Measurements from ENCODE around the gene PACS2.
"Not testable (repeated sequence)": the region's sequence is repeated elsewhere in the genome, so short reads cannot be mapped to it uniquely, and the experiment has no call there.

PACS2 gene

GRCh38 chr14:105357626-105358025 lies 43.1 kb downstream of the PACS2 start:
- Histone ChIP-seq H3K27ac (ENCODE audit: low read length, poor library complexity, severe bottlenecking) (no peak overlapping the region), H4K8ac (ENCODE audit: low read length) (no peak overlapping the region), H3K18ac (ENCODE audit: low read depth in 1 of 2, low read length in 2 of 2) (no peak overlapping the region), H2AFZ (ENCODE audit: low read depth, low read length) (no peak overlapping the region), H4K91ac (ENCODE audit: low read length) (no peak overlapping the region), H3K79me1 (replicated peaks; ENCODE audit: low read length, poor library complexity, severe bottlenecking) (peaks cover 7% of the 10 kb centered on the region), H3K36me3 (ENCODE audit: control insufficient read depth in 1 of 2, insufficient read depth in 2 of 2, low read depth in 1 of 2, low read length in 2 of 2) (peaks cover 27 to 63% of the 10 kb centered on the region in 2 experiments), H3K4me3 (ENCODE audit: insufficient read depth in 1 of 2, low read depth in 1 of 2, low read length in 2 of 2) (no peak overlapping the region), H3K9me3 (ENCODE audit: control insufficient read depth, low read length) (no peaks in the 10 kb centered on the region), H3K4me1 (ENCODE audit: control insufficient read depth, insufficient read depth, low read depth, low read length) (peaks cover 5% of the 10 kb centered on the region), H2BK120ac (ENCODE audit: low read depth, low read length) (no peak overlapping the region), H2BK15ac (ENCODE audit: low read depth, poor library complexity, severe bottlenecking) (no peak overlapping the region), H2BK12ac (ENCODE audit: low read length in 2 of 2) (no peak overlapping the region), H3K14ac (ENCODE audit: low read length in 2 of 2) (no peak overlapping the region), H3K4ac (ENCODE audit: low read depth in 1 of 2, low read length in 2 of 2) (no peak overlapping the region), H2AK5ac (ENCODE audit: low read length, severe bottlenecking) (no peak overlapping the region), H3K4me2 (ENCODE audit: low read length, poor library complexity, severe bottlenecking) (no peak overlapping the region), H3K9ac (ENCODE audit: low read length) (no peak overlapping the region), H3K27me3 (ENCODE audit: control insufficient read depth in 1 of 2, insufficient read depth in 1 of 2, low read length in 2 of 2) (no peaks in the 10 kb centered on the region), H2BK5ac (ENCODE audit: low read depth, low read length, poor library complexity, severe bottlenecking) (no peak overlapping the region), H3K23ac (ENCODE audit: low read length in 2 of 2) (no peak overlapping the region)
- DNase-seq, result no peak
- 98% methylated on average over 17 of the region's 17 CpGs for WGBS

GRCh38 chr14:105358140-105358846 lies 43.7 kb downstream of the PACS2 start:
- H3K4me1 ChIP-seq (ENCODE audit: control insufficient read depth, insufficient read depth, low read depth, low read length), result peaks cover 5% of the 10 kb centered on the region
- no peak overlapping the region for H4K91ac ChIP-seq (ENCODE audit: low read length)
- H3K23ac ChIP-seq (ENCODE audit: low read length in 2 of 2), result no peak overlapping the region
- H4K8ac ChIP-seq (ENCODE audit: low read length), result no peak overlapping the region
- H3K79me1 ChIP-seq (replicated peaks; ENCODE audit: low read length, poor library complexity, severe bottlenecking), result peaks cover 7% of the 10 kb centered on the region
- no peak overlapping the region for H3K4ac ChIP-seq (ENCODE audit: low read depth in 1 of 2, low read length in 2 of 2)
- H3K9ac ChIP-seq (ENCODE audit: low read length), result no peak overlapping the region
- H2BK15ac ChIP-seq (ENCODE audit: low read depth, poor library complexity, severe bottlenecking), result no peak overlapping the region
- no peak for DNase-seq
- WGBS, result 98% methylated on average over 25 of the region's 25 CpGs
- H2BK120ac ChIP-seq (ENCODE audit: low read depth, low read length), result no peak overlapping the region
- H2BK5ac ChIP-seq (ENCODE audit: low read depth, low read length, poor library complexity, severe bottlenecking), result no peak overlapping the region
- H3K9me3 ChIP-seq (ENCODE audit: control insufficient read depth, low read length), result no peaks in the 10 kb centered on the region
- H3K4me2 ChIP-seq (ENCODE audit: low read length, poor library complexity, severe bottlenecking), result no peak overlapping the region
- H2BK12ac ChIP-seq (ENCODE audit: low read length in 2 of 2), result no peak overlapping the region
- no peak overlapping the region for H3K27ac ChIP-seq (ENCODE audit: low read length, poor library complexity, severe bottlenecking)
- no peak overlapping the region for H3K18ac ChIP-seq (ENCODE audit: low read depth in 1 of 2, low read length in 2 of 2)
- H3K14ac ChIP-seq (ENCODE audit: low read length in 2 of 2), result no peak overlapping the region
- no peaks in the 10 kb centered on the region for H3K27me3 ChIP-seq (ENCODE audit: control insufficient read depth in 1 of 2, insufficient read depth in 1 of 2, low read length in 2 of 2)
- H3K4me3 ChIP-seq (ENCODE audit: insufficient read depth in 1 of 2, low read depth in 1 of 2, low read length in 2 of 2), result no peak overlapping the region
- peaks cover 27 to 61% of the 10 kb centered on the region in 2 experiments for H3K36me3 ChIP-seq (ENCODE audit: control insufficient read depth in 1 of 2, insufficient read depth in 2 of 2, low read depth in 1 of 2, low read length in 2 of 2)
- no peak overlapping the region for H2AK5ac ChIP-seq (ENCODE audit: low read length, severe bottlenecking)
- H2AFZ ChIP-seq (ENCODE audit: low read depth, low read length), result no peak overlapping the region

GRCh38 chr14:105358943-105359342 lies 44.4 kb downstream of the PACS2 start:
- Histone ChIP-seq H3K18ac (ENCODE audit: low read depth in 1 of 2, low read length in 2 of 2) (no peak overlapping the region), H3K4me3 (ENCODE audit: insufficient read depth in 1 of 2, low read depth in 1 of 2, low read length in 2 of 2) (no peak overlapping the region), H3K4ac (ENCODE audit: low read depth in 1 of 2, low read length in 2 of 2) (no peak overlapping the region), H3K27ac (ENCODE audit: low read length, poor library complexity, severe bottlenecking) (no peak overlapping the region), H2AFZ (ENCODE audit: low read depth, low read length) (no peak overlapping the region), H3K9ac (ENCODE audit: low read length) (no peak overlapping the region), H2AK5ac (ENCODE audit: low read length, severe bottlenecking) (no peak overlapping the region), H2BK12ac (ENCODE audit: low read length in 2 of 2) (no peak overlapping the region), H3K14ac (ENCODE audit: low read length in 2 of 2) (no peak overlapping the region), H2BK15ac (ENCODE audit: low read depth, poor library complexity, severe bottlenecking) (no peak overlapping the region), H4K91ac (ENCODE audit: low read length) (no peak overlapping the region), H3K9me3 (ENCODE audit: control insufficient read depth, low read length) (no peaks in the 10 kb centered on the region), H3K4me2 (ENCODE audit: low read length, poor library complexity, severe bottlenecking) (no peak overlapping the region), H3K4me1 (ENCODE audit: control insufficient read depth, insufficient read depth, low read depth, low read length) (peaks cover 5% of the 10 kb centered on the region), H2BK5ac (ENCODE audit: low read depth, low read length, poor library complexity, severe bottlenecking) (no peak overlapping the region), H3K23ac (ENCODE audit: low read length in 2 of 2) (no peak overlapping the region), H4K8ac (ENCODE audit: low read length) (no peak overlapping the region), H3K36me3 (ENCODE audit: control insufficient read depth in 1 of 2, insufficient read depth in 2 of 2, low read depth in 1 of 2, low read length in 2 of 2) (peaks cover 23 to 58% of the 10 kb centered on the region in 2 experiments), H2BK120ac (ENCODE audit: low read depth, low read length) (no peak overlapping the region), H3K79me1 (replicated peaks; ENCODE audit: low read length, poor library complexity, severe bottlenecking) (peaks cover 7% of the 10 kb centered on the region), H3K27me3 (ENCODE audit: control insufficient read depth in 1 of 2, insufficient read depth in 1 of 2, low read length in 2 of 2) (no peaks in the 10 kb centered on the region)
- no peak for DNase-seq
- 97% methylated on average over 14 of the region's 16 CpGs for WGBS

- not testable (repeated sequence) for H2AK5ac ChIP-seq (ENCODE audit: low read length, severe bottlenecking); H2BK12ac ChIP-seq (ENCODE audit: low read length in 2 of 2); DNase-seq; H3K23ac ChIP-seq (ENCODE audit: low read length in 2 of 2); H3K27me3 ChIP-seq (ENCODE audit: control insufficient read depth in 1 of 2, insufficient read depth in 1 of 2, low read length in 2 of 2); H3K4me2 ChIP-seq (ENCODE audit: low read length, poor library complexity, severe bottlenecking); H2AFZ ChIP-seq (ENCODE audit: low read depth, low read length); H2BK120ac ChIP-seq (ENCODE audit: low read depth, low read length); H3K14ac ChIP-seq (ENCODE audit: low read length in 2 of 2); H3K4me3 ChIP-seq (ENCODE audit: insufficient read depth in 1 of 2, low read depth in 1 of 2, low read length in 2 of 2); H3K4me1 ChIP-seq (ENCODE audit: control insufficient read depth, insufficient read depth, low read depth, low read length); H3K9ac ChIP-seq (ENCODE audit: low read length); H2BK15ac ChIP-seq (ENCODE audit: low read depth, poor library complexity, severe bottlenecking); H2BK5ac ChIP-seq (ENCODE audit: low read depth, low read length, poor library complexity, severe bottlenecking); H3K79me1 ChIP-seq (replicated peaks; ENCODE audit: low read length, poor library complexity, severe bottlenecking); H3K9me3 ChIP-seq (ENCODE audit: control insufficient read depth, low read length); H4K8ac ChIP-seq (ENCODE audit: low read length); H4K91ac ChIP-seq (ENCODE audit: low read length); H3K4ac ChIP-seq (ENCODE audit: low read depth in 1 of 2, low read length in 2 of 2); H3K18ac ChIP-seq (ENCODE audit: low read depth in 1 of 2, low read length in 2 of 2); H3K27ac ChIP-seq (ENCODE audit: low read length, poor library complexity, severe bottlenecking)
- 91% methylated on average over 8 of the region's 10 CpGs for WGBS
- peaks cover 14 to 42% of the 10 kb centered on the region in 2 experiments for H3K36me3 ChIP-seq (ENCODE audit: control insufficient read depth in 1 of 2, insufficient read depth in 2 of 2, low read depth in 1 of 2, low read length in 2 of 2)
Observed at GRCh38 chr14:105361412-105361811, 46.9 kb downstream of the PACS2 start.

Data from mesenchymal stem cell (in vitro differentiated cells and primary cell).